ENCODE data around the gene GFRA1. TPM values are rescaled to one million over a fixed set of nuclear protein-coding genes. Genes with fewer than 3 reads are reported as not detected.

GFRA1 gene
- total and polyA plus RNA-seq, 2 donors (not counting 1 experiment from before 2014, with no cell fraction given): 6.3 to 29.6 TPM

- no peak overlapping the region for H2AFZ ChIP-seq (ENCODE audit: low read length)
- no peak overlapping the region for H3K9ac ChIP-seq (ENCODE audit: insufficient read depth, low read length)
- H3K79me2 ChIP-seq (ENCODE audit: control insufficient read depth, insufficient read depth, low read length): no peaks in the 10 kb centered on the region
- DNase-seq (ENCODE audit: low read depth in 2 of 2): no peak
- no peaks in the 10 kb centered on the region for H3K9me3 ChIP-seq (ENCODE audit: control insufficient read depth, insufficient read depth, low read depth, low read length)
- TF ChIP-seq EZH2 (IDR thresholded peaks at IDR 0.05; ENCODE audit: low read length, missing control alignments) (no peak), CTCF (conservative IDR thresholded peaks at IDR 0.05 in 1 of 2, IDR thresholded peaks at IDR 0.05 in 1 of 2; ENCODE audit: low read depth in 1 of 2, low read length in 2 of 2) (no peak)
- H4K20me1 ChIP-seq (ENCODE audit: control insufficient read depth, extremely low read depth, insufficient read depth, low read length): no peaks in the 10 kb centered on the region
- no peaks in the 10 kb centered on the region for H3K27me3 ChIP-seq (ENCODE audit: control insufficient read depth, insufficient read depth, low read length)
- H3K4me1 ChIP-seq (ENCODE audit: control insufficient read depth, extremely low read depth, insufficient read depth, low read length): no peaks in the 10 kb centered on the region
- H3K27ac ChIP-seq (ENCODE audit: insufficient read depth, low read length): no peak overlapping the region
- no peak overlapping the region for H3K4me3 ChIP-seq (replicated peaks in 1 of 4; ENCODE audit: control extremely low read depth in 1 of 4, insufficient read depth in 1 of 4, low read depth in 3 of 4, low read length in 4 of 4)
- no peaks in the 10 kb centered on the region for H3K36me3 ChIP-seq (ENCODE audit: control insufficient read depth, insufficient read depth, low read length)
- no peak overlapping the region for H3K4me2 ChIP-seq (ENCODE audit: extremely low read depth, insufficient read depth, low read length)
Measured at GRCh38 chr10:116194061-116194460, 78.9 kb downstream of the GFRA1 start.

- Histone ChIP-seq H3K36me3 (ENCODE audit: control insufficient read depth, insufficient read depth, low read length) (no peaks in the 10 kb centered on the region), H3K27ac (ENCODE audit: insufficient read depth, low read length) (no peak overlapping the region), H2AFZ (ENCODE audit: low read length) (no peak overlapping the region), H3K79me2 (ENCODE audit: control insufficient read depth, insufficient read depth, low read length) (no peaks in the 10 kb centered on the region), H3K4me1 (ENCODE audit: control insufficient read depth, extremely low read depth, insufficient read depth, low read length) (no peaks in the 10 kb centered on the region), H3K9ac (ENCODE audit: insufficient read depth, low read length) (no peak overlapping the region), H3K9me3 (ENCODE audit: control insufficient read depth, insufficient read depth, low read depth, low read length) (no peaks in the 10 kb centered on the region), H3K27me3 (ENCODE audit: control insufficient read depth, insufficient read depth, low read length) (no peaks in the 10 kb centered on the region), H4K20me1 (ENCODE audit: control insufficient read depth, extremely low read depth, insufficient read depth, low read length) (no peaks in the 10 kb centered on the region), H3K4me3 (replicated peaks in 1 of 4; ENCODE audit: control extremely low read depth in 1 of 4, insufficient read depth in 1 of 4, low read depth in 3 of 4, low read length in 4 of 4) (no peak overlapping the region), H3K4me2 (ENCODE audit: extremely low read depth, insufficient read depth, low read length) (no peak overlapping the region)
- DNase-seq (ENCODE audit: low read depth in 2 of 2): no peak
- no peak for TF ChIP-seq CTCF (conservative IDR thresholded peaks at IDR 0.05 in 1 of 2, IDR thresholded peaks at IDR 0.05 in 1 of 2; ENCODE audit: low read depth in 1 of 2, low read length in 2 of 2)
- TF ChIP-seq EZH2 (IDR thresholded peaks at IDR 0.05; ENCODE audit: low read length, missing control alignments): no peak
Measured at GRCh38 chr10:116190883-116191282, 82.1 kb downstream of the GFRA1 start.

- H3K9ac ChIP-seq (ENCODE audit: insufficient read depth, low read length): no peak overlapping the region
- H3K4me2 ChIP-seq (ENCODE audit: extremely low read depth, insufficient read depth, low read length): no peak overlapping the region
- no peaks in the 10 kb centered on the region for H3K36me3 ChIP-seq (ENCODE audit: control insufficient read depth, insufficient read depth, low read length)
- DNase-seq (ENCODE audit: low read depth in 2 of 2): no peak
- H3K4me3 ChIP-seq (replicated peaks in 1 of 4; ENCODE audit: control extremely low read depth in 1 of 4, insufficient read depth in 1 of 4, low read depth in 3 of 4, low read length in 4 of 4): no peak overlapping the region
- no peaks in the 10 kb centered on the region for H4K20me1 ChIP-seq (ENCODE audit: control insufficient read depth, extremely low read depth, insufficient read depth, low read length)
- H3K27me3 ChIP-seq (ENCODE audit: control insufficient read depth, insufficient read depth, low read length): no peaks in the 10 kb centered on the region
- TF ChIP-seq EZH2 (IDR thresholded peaks at IDR 0.05; ENCODE audit: low read length, missing control alignments): no peak
- TF ChIP-seq CTCF (conservative IDR thresholded peaks at IDR 0.05 in 1 of 2, IDR thresholded peaks at IDR 0.05 in 1 of 2; ENCODE audit: low read depth in 1 of 2, low read length in 2 of 2): no peak
- H3K27ac ChIP-seq (ENCODE audit: insufficient read depth, low read length): no peak overlapping the region
- no peaks in the 10 kb centered on the region for H3K9me3 ChIP-seq (ENCODE audit: control insufficient read depth, insufficient read depth, low read depth, low read length)
- H3K79me2 ChIP-seq (ENCODE audit: control insufficient read depth, insufficient read depth, low read length): no peaks in the 10 kb centered on the region
- H3K4me1 ChIP-seq (ENCODE audit: control insufficient read depth, extremely low read depth, insufficient read depth, low read length): no peaks in the 10 kb centered on the region
- no peak overlapping the region for H2AFZ ChIP-seq (ENCODE audit: low read length)
Measured at GRCh38 chr10:116186273-116186672, 86.7 kb downstream of the GFRA1 start.
